OCI-LY3 (cell line): ENCODE results near the gene GALNT18.

ENCODE experiments used
- H2AFZ ChIP-seq: fragments of 200-600, 300-600 bp; shearing (Covaris generic); 2 replicates; pipeline ENCODE4 v1.6.0; 2014; ENCODE audit warnings: antibody characterized with exemption, low read depth, low read length
- H3K27ac ChIP-seq: fragments of 200-600, 300-600 bp; sonication (generic); 2 replicates; pipeline ENCODE4 v1.5.1; 2014; ENCODE audit warnings: mild to moderate bottlenecking, low read length, moderate library complexity, mixed read lengths
- H3K27me3 ChIP-seq: fragments of 200-600, 300-600 bp; sonication (generic); 2 replicates; pipeline ENCODE4 v1.6.1; 2014; ENCODE audit warnings: low read depth, low read length, mixed read lengths
- H3K36me3 ChIP-seq: fragments of 200-600, 300-600 bp; sonication (generic); replicated peaks from 2 replicates; pipeline ENCODE3; 2014; ENCODE audit warnings: low read depth, low read length, mixed read lengths
- H3K4me1 ChIP-seq: fragments of 300-600, 200-600 bp; sonication (generic); 2 replicates; pipeline ENCODE4 v1.6.1; 2014; ENCODE audit warnings: low read length, mixed read lengths
- H3K4me2 ChIP-seq: fragments of 200-600, 300-600 bp; sonication (generic); 2 replicates; pipeline ENCODE4 v1.6.1; 2014; ENCODE audit warnings: low read length, mixed read lengths
- H3K4me3 ChIP-seq: fragments of 300-600, 200-600 bp; sonication (generic); 2 replicates; pipeline ENCODE4 v1.5.1; 2014; ENCODE audit warnings: antibody characterized with exemption, mild to moderate bottlenecking, low read length, moderate library complexity
- H3K79me2 ChIP-seq: fragments of 300-600, 200-600 bp; shearing (Covaris generic); 2 replicates; pipeline ENCODE4 v1.6.1; 2014; ENCODE audit warnings: mild to moderate bottlenecking, low read length, mixed read lengths
- H3K9ac ChIP-seq: fragments of 300-600, 200-600 bp; shearing (Covaris generic); 2 replicates; pipeline ENCODE4 v1.6.0; 2014; ENCODE audit warnings: mild to moderate bottlenecking, low read length, moderate library complexity
- H3K9me3 ChIP-seq: fragments of 200-600, 300-600 bp; shearing (Covaris generic); 2 replicates; pipeline ENCODE4 v1.6.1; 2014; ENCODE audit warnings: low read length, mixed read lengths; ENCODE audit not compliant: insufficient read depth
- H4K20me1 ChIP-seq: fragments of 200-600, 300-600 bp; sonication (generic); 2 replicates; pipeline ENCODE4 v1.6.1; 2016; ENCODE audit warnings: low read length, mixed read lengths; ENCODE audit not compliant: insufficient read depth
- EZH2phosphoT487 ChIP-seq: fragments of 200-600 bp; shearing (Covaris generic); IDR thresholded peaks from 2 replicates; pipeline ENCODE4 v1.6.1; 2018; ENCODE audit warnings: antibody characterized with exemption, mixed run types, low read depth
- TF ChIP-seq, protein P1 (sequence below): fragments of 200-600, 300-600 bp; sonication (generic); IDR thresholded peaks from 2 replicates; pipeline ENCODE4 v1.5.1; 2014; ENCODE audit warnings: antibody characterized with exemption, low read length, low read depth

The GALNT18 gene

DNA sequence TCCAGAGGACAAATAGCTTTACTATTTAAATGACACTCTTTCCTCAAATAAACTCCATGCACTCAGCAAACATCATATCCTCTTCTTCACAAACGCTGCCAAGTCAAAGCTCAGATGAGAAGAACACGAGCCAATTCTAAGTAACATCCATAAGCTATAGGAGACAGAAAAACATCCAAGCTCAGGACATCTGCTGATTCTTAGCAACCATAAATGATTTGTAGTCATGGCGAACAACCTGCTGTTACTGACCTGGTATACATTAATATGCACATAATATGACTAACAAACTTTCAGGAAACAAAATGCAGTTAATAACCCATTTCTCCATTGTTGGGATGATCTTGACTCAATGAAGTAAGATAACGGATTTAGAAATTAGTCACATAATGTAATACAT, 6.7 kb downstream of the GALNT18 start:
- no peak overlapping the region for H3K4me3 ChIP-seq
- H3K4me2 ChIP-seq, result no peak overlapping the region
- peaks cover 29% of the 10 kb centered on the region for H3K27me3 ChIP-seq
- H3K9ac ChIP-seq, result no peak overlapping the region
- no peaks in the 10 kb centered on the region for H4K20me1 ChIP-seq
- H3K27ac ChIP-seq, result no peak overlapping the region
- H3K9me3 ChIP-seq, result no peaks in the 10 kb centered on the region
- TF ChIP-seq EZH2phosphoT487, result no peak
- TF ChIP-seq, protein P1, sequence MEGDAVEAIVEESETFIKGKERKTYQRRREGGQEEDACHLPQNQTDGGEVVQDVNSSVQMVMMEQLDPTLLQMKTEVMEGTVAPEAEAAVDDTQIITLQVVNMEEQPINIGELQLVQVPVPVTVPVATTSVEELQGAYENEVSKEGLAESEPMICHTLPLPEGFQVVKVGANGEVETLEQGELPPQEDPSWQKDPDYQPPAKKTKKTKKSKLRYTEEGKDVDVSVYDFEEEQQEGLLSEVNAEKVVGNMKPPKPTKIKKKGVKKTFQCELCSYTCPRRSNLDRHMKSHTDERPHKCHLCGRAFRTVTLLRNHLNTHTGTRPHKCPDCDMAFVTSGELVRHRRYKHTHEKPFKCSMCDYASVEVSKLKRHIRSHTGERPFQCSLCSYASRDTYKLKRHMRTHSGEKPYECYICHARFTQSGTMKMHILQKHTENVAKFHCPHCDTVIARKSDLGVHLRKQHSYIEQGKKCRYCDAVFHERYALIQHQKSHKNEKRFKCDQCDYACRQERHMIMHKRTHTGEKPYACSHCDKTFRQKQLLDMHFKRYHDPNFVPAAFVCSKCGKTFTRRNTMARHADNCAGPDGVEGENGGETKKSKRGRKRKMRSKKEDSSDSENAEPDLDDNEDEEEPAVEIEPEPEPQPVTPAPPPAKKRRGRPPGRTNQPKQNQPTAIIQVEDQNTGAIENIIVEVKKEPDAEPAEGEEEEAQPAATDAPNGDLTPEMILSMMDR, result no peak
- no peak overlapping the region for H2AFZ ChIP-seq
- H3K36me3 ChIP-seq, result no peaks in the 10 kb centered on the region
- no peaks in the 10 kb centered on the region for H3K79me2 ChIP-seq
- no peaks in the 10 kb centered on the region for H3K4me1 ChIP-seq

GRCh38 chr11:11612439-11612838, 9.4 kb downstream of the GALNT18 start:
- no peaks in the 10 kb centered on the region for H3K36me3 ChIP-seq
- no peak overlapping the region for H2AFZ ChIP-seq
- H3K27ac ChIP-seq, result no peak overlapping the region
- no peak for TF ChIP-seq EZH2phosphoT487
- TF ChIP-seq, protein P1, result no peak
- H3K9me3 ChIP-seq, result no peaks in the 10 kb centered on the region
- no peaks in the 10 kb centered on the region for H3K79me2 ChIP-seq
- H3K4me2 ChIP-seq, result no peak overlapping the region
- H3K27me3 ChIP-seq, result peaks cover 36% of the 10 kb centered on the region
- no peaks in the 10 kb centered on the region for H3K4me1 ChIP-seq
- no peaks in the 10 kb centered on the region for H4K20me1 ChIP-seq
- no peak overlapping the region for H3K4me3 ChIP-seq
- no peak overlapping the region for H3K9ac ChIP-seq

- Histone ChIP-seq H3K27me3 (peaks cover 38% of the 10 kb centered on the region), H3K9ac (no peak overlapping the region), H3K36me3 (no peaks in the 10 kb centered on the region), H3K79me2 (no peaks in the 10 kb centered on the region), H3K4me1 (no peaks in the 10 kb centered on the region), H3K9me3 (no peaks in the 10 kb centered on the region), H4K20me1 (no peaks in the 10 kb centered on the region), H3K4me2 (no peak overlapping the region), H2AFZ (no peak overlapping the region), H3K4me3 (no peak overlapping the region), H3K27ac (no peak overlapping the region)
- TF ChIP-seq, protein P1, result no peak
- no peak for TF ChIP-seq EZH2phosphoT487
Measured at GRCh38 chr11:11611381-11611780, 10.4 kb downstream of the GALNT18 start.

DNA sequence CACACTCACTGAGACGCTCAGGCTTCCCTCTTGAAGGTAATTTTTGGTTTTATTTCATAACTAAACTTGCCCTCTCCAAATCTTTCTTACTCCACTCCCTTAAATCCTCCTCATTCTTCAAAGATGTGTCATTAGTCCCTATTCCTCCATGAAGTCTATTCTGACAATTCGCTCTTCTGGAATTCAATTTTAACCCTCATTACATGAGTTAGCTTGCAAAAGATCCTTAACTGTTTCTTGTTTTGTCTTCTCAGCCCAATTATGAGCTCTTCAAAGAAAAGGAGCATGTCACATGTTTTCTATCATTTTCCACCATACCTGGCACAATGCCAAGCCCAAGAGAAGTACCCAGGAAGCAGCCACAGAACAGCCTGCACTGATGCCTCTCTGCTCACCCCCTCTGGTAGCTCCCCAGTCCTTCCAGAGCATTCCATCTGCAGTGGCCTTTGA, 13.0 kb downstream of the GALNT18 start:
- Histone ChIP-seq H3K27me3 (peaks cover 63% of the 10 kb centered on the region), H3K79me2 (no peaks in the 10 kb centered on the region), H3K4me3 (no peak overlapping the region), H3K27ac (no peak overlapping the region), H3K4me2 (no peak overlapping the region), H3K36me3 (no peaks in the 10 kb centered on the region), H3K9me3 (no peaks in the 10 kb centered on the region), H4K20me1 (no peaks in the 10 kb centered on the region), H3K9ac (no peak overlapping the region), H2AFZ (no peak overlapping the region), H3K4me1 (no peaks in the 10 kb centered on the region)
- no peak for TF ChIP-seq EZH2phosphoT487
- TF ChIP-seq, protein P1, result no peak
